ENCODE results near the gene SCTR.
"Not testable (repeated sequence)": the region's sequence is repeated elsewhere in the genome, so short reads cannot be mapped to it uniquely, and the experiment has no call there.

DNA sequence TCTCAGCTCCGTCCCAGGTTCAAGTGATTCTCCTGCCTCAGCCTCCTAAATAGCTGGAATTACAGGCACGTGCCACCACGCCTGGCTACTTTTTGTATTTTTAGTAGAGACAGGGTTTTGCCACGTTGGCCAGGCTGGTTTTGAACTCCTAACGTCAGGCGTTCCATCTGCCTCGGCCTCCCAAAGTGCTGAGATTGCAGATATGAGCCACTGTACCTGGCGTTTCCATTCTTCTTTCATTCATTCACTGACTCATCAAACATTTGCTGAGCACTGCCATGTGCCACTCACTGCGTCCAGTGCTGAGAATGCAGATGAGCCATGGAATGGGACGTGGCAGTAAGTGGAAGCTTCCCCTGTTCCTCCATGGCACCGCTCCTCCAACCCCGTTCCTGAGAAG lies 120.7 kb downstream of the SCTR start:
- TF ChIP-seq POLR2A, POLR2AphosphoS5 (IDR thresholded peaks at IDR 0.05; ENCODE audit: low read depth, low read length): not testable (repeated sequence)
